GM13977 (cell line): ENCODE data around the gene DHRS4.

Experiments used
- DNase-seq: peaks from one replicate; pipeline ENCODE4 v3.0.0; 2012; ENCODE audit warnings: low spot score
- in situ Hi-C: fragments of 300-500 bp; cut with MboI; formaldehyde crosslinking; loops from one replicate; pipeline ENCODE4 v1.12.0; 2022; ENCODE audit warnings: low sequenced_read_pairs, low pct_unique_long_range_greater_than_20kb, mixed read lengths, inconsistent platforms; ENCODE audit not compliant: unreplicated experiment
- TF ChIP-seq, protein P1 (sequence below): IDR thresholded peaks from 2 replicates; pipeline ENCODE4 v1.5.1; 2012; ENCODE audit warnings: mild to moderate bottlenecking, control low read depth; ENCODE audit not compliant: insufficient read depth; ENCODE audit errors: extremely low read depth, missing control alignments

Gene DHRS4

GRCh38 chr14:23932639-23933038 lies 20.9 kb upstream of the DHRS4 start:
- TF ChIP-seq, protein P1, sequence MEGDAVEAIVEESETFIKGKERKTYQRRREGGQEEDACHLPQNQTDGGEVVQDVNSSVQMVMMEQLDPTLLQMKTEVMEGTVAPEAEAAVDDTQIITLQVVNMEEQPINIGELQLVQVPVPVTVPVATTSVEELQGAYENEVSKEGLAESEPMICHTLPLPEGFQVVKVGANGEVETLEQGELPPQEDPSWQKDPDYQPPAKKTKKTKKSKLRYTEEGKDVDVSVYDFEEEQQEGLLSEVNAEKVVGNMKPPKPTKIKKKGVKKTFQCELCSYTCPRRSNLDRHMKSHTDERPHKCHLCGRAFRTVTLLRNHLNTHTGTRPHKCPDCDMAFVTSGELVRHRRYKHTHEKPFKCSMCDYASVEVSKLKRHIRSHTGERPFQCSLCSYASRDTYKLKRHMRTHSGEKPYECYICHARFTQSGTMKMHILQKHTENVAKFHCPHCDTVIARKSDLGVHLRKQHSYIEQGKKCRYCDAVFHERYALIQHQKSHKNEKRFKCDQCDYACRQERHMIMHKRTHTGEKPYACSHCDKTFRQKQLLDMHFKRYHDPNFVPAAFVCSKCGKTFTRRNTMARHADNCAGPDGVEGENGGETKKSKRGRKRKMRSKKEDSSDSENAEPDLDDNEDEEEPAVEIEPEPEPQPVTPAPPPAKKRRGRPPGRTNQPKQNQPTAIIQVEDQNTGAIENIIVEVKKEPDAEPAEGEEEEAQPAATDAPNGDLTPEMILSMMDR: no peak
- in situ Hi-C loops: no loop called here
- no peak for DNase-seq

DNA sequence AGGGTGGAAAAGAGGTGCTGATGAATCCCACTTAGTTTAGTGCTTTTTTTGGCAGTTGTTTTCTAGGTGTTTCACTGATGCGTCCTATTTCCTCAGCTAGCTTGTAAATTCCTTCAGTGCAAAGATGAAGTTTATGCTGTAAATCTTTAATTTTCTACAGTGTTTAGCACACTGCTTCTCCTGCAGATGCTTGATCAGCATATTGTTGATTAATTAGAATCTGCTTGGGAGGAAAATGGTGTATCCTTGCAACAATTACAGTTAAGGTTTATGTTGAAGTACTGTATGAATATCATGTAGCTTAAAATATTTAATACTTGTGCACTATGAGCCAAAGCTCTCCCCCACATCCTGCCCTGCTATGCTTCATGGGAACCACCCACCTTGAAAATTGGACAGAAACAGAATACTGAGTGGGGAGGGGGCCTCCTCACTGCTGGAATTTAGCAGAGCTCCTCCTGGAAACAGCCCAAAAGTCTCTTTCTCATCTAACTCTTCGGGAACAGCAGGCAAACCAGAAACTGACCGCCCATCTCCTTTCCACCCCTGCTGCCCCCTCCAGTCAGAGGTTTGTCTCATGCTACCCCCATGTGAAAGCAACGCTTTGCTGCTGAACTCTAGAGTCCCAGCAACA lies 20.3 kb upstream of the DHRS4 start:
- DNase-seq: no peak
- TF ChIP-seq, protein P1: no peak
- in situ Hi-C loops: no loop called here

DNA sequence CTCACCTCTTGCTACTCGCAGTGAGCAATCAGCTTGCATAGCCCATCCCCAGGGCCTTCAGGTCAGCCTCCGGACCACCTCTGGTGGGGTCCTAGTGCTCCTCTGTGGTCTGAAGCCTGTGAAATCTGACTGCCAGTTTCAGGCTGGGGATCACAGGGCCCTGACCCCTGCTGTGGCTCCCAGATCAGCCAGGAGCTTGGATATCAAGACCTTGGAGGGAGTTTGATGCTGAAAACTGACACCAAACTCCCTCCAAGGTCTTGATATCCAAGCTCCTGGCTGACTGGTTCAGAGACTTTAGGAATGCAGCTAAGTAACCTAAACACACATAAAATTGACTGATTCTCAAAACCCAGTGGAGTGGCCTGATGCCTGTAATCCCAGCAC lies 19.8 kb upstream of the DHRS4 start:
- no peak for DNase-seq
- in situ Hi-C loops: no loop called here
- TF ChIP-seq, protein P1: no peak

DNA sequence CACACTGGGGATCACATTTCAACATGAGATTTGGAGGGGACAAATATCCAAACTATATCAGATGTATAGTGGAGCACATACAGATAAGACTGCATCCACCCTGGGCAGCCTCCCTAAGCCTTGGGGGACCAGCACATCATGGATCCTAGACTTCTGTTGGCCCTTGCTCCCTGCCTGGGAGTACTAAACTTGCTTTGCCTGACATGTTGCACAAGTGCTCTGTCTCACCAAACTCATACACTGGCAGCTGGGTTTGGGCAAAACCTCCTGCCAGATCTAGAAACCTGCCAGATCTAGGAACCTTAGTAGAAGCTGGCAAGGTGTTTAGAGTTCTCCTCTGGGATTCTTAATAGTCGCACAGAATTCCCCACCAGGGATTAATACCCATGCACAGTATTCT lies 18.4 kb upstream of the DHRS4 start:
- TF ChIP-seq, protein P1: no peak
- DNase-seq: no peak
- in situ Hi-C loops: no loop called here

DNA sequence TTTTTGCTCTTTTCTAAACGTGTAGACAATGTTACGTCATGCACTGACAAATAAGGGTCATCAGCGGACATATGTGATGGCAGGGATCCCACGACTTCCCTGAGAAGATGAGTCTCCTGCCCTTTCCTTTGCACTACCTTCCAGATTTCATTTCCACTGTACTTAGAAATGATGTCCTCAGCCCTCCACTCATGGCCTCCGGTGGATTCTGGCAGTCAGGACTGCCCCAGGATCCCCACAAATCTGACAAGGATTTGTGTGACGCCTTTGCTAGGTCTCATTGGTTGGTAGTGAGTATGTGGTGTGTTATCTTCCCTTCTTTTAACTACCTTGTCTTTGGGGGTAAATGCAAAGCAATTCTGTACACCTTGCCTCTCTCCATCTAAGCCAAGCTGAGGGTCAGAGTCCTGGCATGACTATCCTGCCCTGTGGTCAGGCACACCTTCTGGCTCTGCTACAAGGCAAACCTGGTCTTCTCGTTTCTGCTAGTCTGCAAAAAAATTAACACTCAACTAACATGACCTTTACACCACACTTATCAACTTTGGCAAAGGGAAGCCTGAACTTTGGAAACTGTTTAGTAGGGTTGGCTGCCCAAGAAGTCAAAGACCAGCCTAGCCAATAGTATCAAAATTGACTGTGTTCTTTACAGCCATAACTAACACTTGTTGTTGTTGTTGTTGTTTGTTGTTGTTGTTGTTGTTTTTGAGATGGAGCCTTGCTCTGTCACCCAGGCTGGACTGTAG lies 17.3 kb upstream of the DHRS4 start:
- in situ Hi-C loops: no loop called here
- TF ChIP-seq, protein P1: no peak
- DNase-seq: no peak

- DNase-seq: no peak
- TF ChIP-seq, protein P1: no peak
- in situ Hi-C loops: no loop called here
Measured at GRCh38 chr14:23937203-23937602, 16.4 kb upstream of the DHRS4 start.
